NCI-H2171 treated with DMSO at 0.1 percent for 48 hours (cell line): Measurements from ENCODE around the gene SPSB4.
"Not testable (repeated sequence)": the region's sequence is repeated elsewhere in the genome, so short reads cannot be mapped to it uniquely, and the experiment has no call there.

ENCODE experiments used
- DNase-seq: peaks from one replicate; lab custom pipeline; 2025; lab: John Stamatoyannopoulos, UW

Gene SPSB4

GRCh38 chr3:141050576-141051442, at the start of gene SPSB4:
TSS of gene SPSB4 (plus strand) at chr3:141051347. CDS start at chr3:141066105, 14,758 bp downstream.
- peak; percentile 84 for DNase-seq

- DNase-seq = no peak
Measured at GRCh38 chr3:141006344-141006743, 44.8 kb upstream of the SPSB4 start.

DNA sequence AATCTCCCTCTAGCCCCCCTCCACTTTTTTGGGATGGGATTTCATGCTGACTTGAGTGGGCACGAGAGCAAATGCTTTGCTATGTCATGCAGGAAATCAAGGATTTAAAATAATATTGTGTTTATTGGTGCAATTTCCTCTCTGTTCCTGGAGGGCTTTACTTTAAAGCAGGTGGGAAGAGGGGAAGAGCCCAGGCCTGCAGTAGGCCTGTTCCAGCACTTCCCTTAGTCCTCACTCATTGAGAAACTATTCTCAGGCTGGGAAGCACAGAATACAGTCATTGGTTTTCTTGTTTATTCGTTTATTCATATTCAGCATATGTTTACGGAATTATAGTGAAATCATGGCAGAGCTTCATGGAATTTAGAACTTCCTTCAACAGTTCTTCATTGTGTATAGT, 41.7 kb upstream of the SPSB4 start:
- no peak for DNase-seq

DNA sequence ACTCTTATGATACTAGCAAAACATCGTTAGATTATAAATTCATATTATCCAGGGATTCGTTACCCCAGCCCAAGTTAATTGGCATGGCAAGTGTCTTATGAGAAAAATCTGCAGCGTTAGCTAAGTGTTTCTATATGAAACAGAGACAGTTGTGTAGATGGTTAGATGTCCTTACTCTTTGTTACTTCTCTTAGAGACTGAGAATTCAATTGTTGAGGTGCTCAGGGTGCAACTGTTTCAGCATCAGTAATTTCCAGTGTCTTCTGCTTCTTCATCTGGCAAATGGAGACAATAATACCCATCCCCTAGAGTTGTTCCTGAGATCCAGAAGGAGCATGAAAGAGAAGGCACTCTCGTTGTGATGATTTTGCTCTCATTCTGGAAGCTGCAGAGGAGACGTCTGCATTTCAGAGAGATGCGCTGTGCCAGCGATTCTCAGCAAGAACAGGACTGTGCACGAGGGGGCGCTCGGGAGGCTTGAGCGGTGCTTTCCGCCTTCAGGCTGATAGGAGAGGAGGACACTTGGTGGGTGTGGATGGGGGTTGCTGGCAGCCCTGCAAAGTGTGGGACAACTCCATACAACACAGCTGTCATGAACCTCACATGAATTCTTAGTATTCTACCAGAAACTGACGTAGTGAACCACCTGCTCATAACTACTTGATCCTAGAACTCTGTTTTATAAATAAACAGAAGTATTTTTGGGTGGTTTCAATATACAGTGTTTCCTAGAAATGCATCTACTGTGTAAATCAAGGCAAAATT, 39.7 kb upstream of the SPSB4 start:
- DNase-seq = peak; percentile 75

- no peak for DNase-seq
Measured at GRCh38 chr3:141011997-141012262, 39.2 kb upstream of the SPSB4 start.

GRCh38 chr3:141012571-141012970, 38.6 kb upstream of the SPSB4 start:
- no peak for DNase-seq

- no peak for DNase-seq
Measured at GRCh38 chr3:141015481-141015880, 35.7 kb upstream of the SPSB4 start.

- not testable (repeated sequence) for DNase-seq
Measured at GRCh38 chr3:141017366-141018322, 33.5 kb upstream of the SPSB4 start.

DNA sequence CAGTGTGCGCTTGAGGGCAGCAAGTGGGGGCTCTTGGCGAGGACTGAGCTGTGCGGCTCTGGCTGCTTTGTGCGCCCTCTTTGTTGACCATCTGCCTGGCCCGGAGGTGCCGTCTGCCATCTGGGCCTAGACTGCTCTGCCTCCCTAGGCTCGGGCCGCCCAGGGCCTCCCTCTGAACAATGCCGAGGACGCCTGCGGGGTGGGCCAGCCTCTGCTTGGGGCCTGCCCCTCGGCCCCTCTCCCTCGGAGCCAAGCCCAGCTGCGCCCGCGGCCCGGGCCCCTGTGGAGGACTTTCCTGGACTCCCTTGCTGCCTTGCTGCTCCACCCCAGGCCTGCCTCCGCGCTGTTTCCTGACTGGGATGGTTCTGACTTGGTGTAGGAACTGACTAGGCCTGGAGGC, 31.9 kb upstream of the SPSB4 start:
- no peak for DNase-seq

DNA sequence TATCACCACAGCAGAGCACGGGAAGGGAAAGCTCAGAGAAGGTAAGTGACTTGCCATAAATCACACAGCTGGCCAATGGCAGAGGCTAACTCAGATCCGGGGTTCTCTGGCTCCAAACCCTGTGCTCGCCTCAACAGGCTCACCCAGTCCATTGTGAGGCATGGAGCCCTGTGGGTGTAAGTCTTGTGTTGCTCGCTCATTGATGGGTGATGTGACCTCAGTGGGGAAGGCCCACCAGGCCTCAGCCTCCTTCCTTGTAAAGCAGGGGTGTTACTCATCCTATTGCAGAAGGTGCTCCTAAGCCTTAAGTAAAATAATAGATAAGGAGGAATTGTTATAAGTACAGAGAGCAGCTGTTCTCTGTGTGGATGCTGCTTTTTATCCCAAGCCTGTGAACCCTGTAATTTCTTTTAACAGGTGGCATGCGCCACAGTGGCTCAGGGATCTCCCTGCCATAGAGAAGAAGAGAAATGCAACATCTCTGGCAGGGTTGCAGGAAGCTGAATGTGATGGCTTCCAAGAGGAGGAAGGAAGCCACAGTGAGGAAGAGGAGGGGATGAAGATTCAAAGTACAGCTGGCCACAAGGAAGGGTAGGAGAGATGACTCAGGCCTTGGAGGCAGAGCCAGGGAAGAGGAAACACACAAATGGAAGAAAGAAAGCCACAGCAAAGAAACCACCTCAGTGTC, 30.9 kb upstream of the SPSB4 start:
- DNase-seq = no peak

DNA sequence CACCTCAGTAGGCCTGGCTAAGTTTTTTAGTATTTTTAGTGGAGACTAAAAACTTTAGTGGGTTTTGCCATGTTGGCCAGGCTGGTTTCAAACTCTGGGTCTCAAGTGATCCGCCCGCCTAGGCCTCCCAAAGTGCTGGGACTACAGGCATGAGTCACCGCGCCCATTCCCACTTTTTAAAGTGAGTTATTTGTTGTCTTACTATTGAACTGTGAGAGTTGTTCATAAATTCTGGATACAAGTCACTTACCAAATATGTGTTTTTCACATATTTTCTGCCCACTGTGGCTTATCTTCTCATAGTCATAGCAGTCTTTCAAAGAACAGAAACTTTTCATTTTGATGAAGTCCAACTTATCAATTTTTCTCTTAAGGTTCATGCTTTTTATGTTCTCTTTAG, 29.9 kb upstream of the SPSB4 start:
- no peak for DNase-seq

GRCh38 chr3:141030296-141030695, 20.9 kb upstream of the SPSB4 start:
- no peak for DNase-seq

GRCh38 chr3:141039589-141039988, 11.6 kb upstream of the SPSB4 start:
- no peak for DNase-seq

DNA sequence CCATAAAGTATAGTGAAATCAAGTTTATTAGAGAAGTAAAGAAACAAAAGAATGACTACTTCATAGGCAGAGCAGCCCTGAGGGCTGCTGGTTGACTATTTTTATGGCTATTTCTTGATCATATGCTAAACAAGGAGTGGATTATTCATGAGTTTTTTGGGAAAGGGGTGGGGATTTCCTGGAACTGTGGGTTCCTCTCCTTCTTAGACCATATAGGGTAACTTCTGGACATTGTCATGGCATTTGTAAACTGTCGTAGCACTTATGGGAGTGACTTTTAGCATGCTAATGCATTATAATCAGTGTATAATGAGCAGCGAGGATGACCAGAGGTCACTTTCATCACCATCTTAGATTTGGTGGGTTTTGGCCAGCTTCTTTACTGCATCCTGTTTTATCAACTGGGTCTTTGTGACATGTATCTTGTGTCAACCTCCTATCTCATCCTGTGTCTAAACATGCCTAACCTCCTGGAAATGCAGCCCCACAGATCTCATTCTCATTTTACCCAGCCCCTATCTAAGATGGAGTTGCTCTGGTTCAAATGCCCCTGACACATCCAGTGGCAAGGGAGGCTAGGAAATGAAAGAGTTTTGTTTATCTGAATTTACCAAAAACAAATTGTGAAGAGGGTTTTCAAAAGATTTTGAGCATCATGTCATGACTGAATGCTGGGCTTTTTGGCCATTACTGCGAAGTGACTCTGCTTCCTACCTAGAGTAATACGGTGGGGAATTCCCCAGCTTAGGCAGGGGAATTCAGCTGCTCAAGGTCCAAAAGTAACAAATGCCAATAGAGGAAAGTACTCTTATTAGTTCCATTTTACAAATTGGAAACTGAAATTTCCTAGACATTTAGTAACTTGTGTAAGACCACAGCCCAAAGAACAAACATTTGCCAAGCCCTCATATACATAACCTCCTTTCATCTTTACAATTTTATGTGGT, 6.2 kb upstream of the SPSB4 start:
- no peak for DNase-seq

GRCh38 chr3:141045849-141046248, 5.3 kb upstream of the SPSB4 start:
- no peak for DNase-seq

DNA sequence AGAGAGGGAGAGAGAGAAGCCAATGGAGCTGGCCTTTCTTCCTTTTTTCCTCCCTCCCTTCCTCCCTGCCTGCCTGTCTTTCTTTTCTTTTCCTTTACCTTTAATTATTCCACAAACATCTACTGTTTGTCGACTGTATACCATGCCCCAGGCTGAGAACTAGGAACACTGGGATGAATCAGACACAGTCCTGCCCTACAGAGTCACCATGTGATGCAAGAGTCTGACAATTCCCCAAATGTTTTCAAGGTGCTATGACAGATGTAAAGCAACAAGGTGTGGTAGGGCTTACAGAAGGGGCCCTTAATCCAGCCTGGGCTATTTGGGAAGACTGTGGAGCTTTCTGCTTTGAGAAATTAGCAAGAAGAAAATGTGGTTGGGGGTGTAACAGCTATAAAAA, 4.0 kb upstream of the SPSB4 start:
- DNase-seq = no peak

- no peak for DNase-seq
Measured at GRCh38 chr3:141049681-141050080, 1.5 kb upstream of the SPSB4 start.

DNA sequence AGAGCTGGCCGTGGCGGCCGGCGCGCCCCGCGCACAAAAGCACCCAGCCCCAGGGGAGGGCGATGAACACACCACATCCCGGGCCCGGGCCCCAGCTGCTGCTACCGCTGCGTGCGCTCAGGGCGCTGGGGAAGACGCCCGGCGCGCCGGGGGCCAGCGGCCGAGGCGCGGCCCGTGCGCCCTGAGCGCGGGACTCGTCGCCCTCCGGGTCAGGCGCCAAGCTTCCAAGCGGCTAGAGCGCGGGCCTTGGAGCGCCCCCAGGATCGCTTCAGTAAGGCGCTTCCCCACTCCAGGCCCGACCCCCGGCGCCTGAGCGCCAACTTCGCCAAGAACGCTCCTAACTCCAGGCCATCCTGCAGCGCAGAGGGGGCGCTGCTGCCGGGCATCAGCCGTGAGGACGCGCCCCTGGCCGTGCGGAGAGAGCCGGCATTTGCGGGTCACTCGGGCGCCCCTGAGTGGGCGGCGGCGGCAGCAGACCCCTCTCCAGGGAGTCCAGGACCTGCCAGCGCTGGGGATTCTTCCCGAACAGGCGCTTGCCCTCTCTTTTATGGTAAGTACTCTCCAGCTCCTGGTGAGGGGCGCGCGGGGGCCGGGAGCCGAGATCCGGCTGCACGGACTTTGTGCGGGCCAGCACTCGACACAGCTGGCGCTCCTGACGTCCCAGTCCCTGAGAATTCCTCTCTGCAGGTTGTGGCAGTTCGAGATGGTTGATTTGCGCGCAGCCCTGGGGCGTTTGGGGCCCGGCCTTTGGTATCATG, 475 bp downstream of the SPSB4 start:
- peak; percentile 57 for DNase-seq

- DNase-seq = peak; percentile 47
Measured at GRCh38 chr3:141052201-141053069, 1.3 kb downstream of the SPSB4 start.
